CD4-positive, CD25-positive, alpha-beta regulatory T cell (primary cell): ENCODE data around the gene CHST9. TPM values are rescaled to one million over a fixed set of nuclear protein-coding genes. Genes with fewer than 3 reads are reported as not detected.
A peak's percentile ranks its signal among the peaks of the same experiment; 100 is the strongest.
"Not testable (repeated sequence)": the region's sequence is repeated elsewhere in the genome, so short reads cannot be mapped to it uniquely, and the experiment has no call there.

Experiments used
- ATAC-seq, 2 donors: fragments of 150-1000 bp; cut with Tn5 transposase; one replicate each; pipeline ENCODE4 v1.10.0; 2021; ENCODE audit warnings: low read depth in 2 of 2, moderate number of reproducible peaks in 2 of 2, moderate library complexity in 1 of 2
- DNase-seq, 3 donors: peaks; one replicate each; pipeline versions ENCODE4 v3.0.0 to v3.0.0-alpha.2; 2012 to 2022; ENCODE audit warnings: mixed read lengths in 1 of 3
- H3K27ac ChIP-seq: one replicate; pipeline ENCODE4 v1.7.0; 2013; ENCODE audit warnings: mild to moderate bottlenecking, low read length; ENCODE audit not compliant: insufficient read depth, poor library complexity, severe bottlenecking
- H3K27me3 ChIP-seq: one replicate; pipeline ENCODE4 v1.7.0; 2013; ENCODE audit warnings: low read length; ENCODE audit not compliant: control insufficient read depth, insufficient read depth
- H3K36me3 ChIP-seq: one replicate; pipeline ENCODE4 v1.7.0; 2013; ENCODE audit warnings: mild to moderate bottlenecking, low read length, moderate library complexity; ENCODE audit not compliant: control insufficient read depth, insufficient read depth
- H3K4me1 ChIP-seq: 2 replicates; pipeline ENCODE4 v1.7.0; 2013; ENCODE audit warnings: mild to moderate bottlenecking, low read length; ENCODE audit not compliant: insufficient read depth, control insufficient read depth, poor library complexity, severe bottlenecking
- H3K4me3 ChIP-seq: one replicate; pipeline ENCODE4 v1.7.0; 2013; ENCODE audit warnings: low read depth, mild to moderate bottlenecking, low read length, moderate library complexity
- H3K9me3 ChIP-seq, 2 experiments: 1 replicate in 1 of 2; 2 replicates in 1 of 2; pipeline ENCODE4 v1.7.0; 2013; ENCODE audit warnings: low read length in 2 of 2, mild to moderate bottlenecking in 1 of 2, moderate library complexity in 1 of 2; ENCODE audit not compliant: control insufficient read depth in 2 of 2
- H3K27ac Mint-ChIP-seq, 3 donors: one replicate each; pipeline ENCODE4 v1.8.0; 2020 to 2022; ENCODE audit warnings: mild to moderate bottlenecking in 3 of 3, mixed read lengths in 3 of 3, moderate library complexity in 2 of 3
- H3K27me3 Mint-ChIP-seq: one replicate; pipeline ENCODE4 v1.8.0; 2022; ENCODE audit warnings: mild to moderate bottlenecking, mixed read lengths
- H3K36me3 Mint-ChIP-seq: one replicate; pipeline ENCODE4 v1.8.0; 2020; ENCODE audit warnings: mixed read lengths
- H3K4me1 Mint-ChIP-seq, 4 donors: one replicate each; pipeline ENCODE4 v1.8.0; 2020 to 2022; ENCODE audit warnings: mixed read lengths in 4 of 4, mild to moderate bottlenecking in 1 of 4
- H3K4me3 Mint-ChIP-seq, 4 donors: one replicate each; pipeline ENCODE4 v1.8.0; 2020 to 2022; ENCODE audit warnings: mild to moderate bottlenecking in 4 of 4, mixed read lengths in 4 of 4, moderate library complexity in 3 of 4
- H3K9me3 Mint-ChIP-seq, 7 donors: one replicate each; pipeline ENCODE4 v1.8.0; 2020 to 2022; ENCODE audit warnings: mixed read lengths in 7 of 7, mild to moderate bottlenecking in 3 of 7, moderate library complexity in 2 of 7
- polyA plus RNA-seq, 4 donors: library from polyadenylated mRNA; unstranded; fragments of 300-500 nt; fragmentation: Illumina TruSeq; gene quantifications; one replicate each; pipeline ENCODE4 v1.2.3, GENCODE V29; 2021
- total RNA-seq: library from RNA; stranded (reverse); gene quantifications from one replicate; pipeline ENCODE4 v1.2.3, GENCODE V29; 2022

CHST9 gene
- not detected for total RNA-seq
- polyA plus RNA-seq: not detected

GRCh38 chr18:27185025-27185763 lies at the start of gene CHST9:
TSS of gene CHST9 (minus strand) at chr18:27185308. CDS start at chr18:27142809, 42,499 bp downstream.
- no peaks in the 10 kb centered on the region for H3K36me3 ChIP-seq
- ATAC-seq (no peak), DNase-seq (no peak)
- H3K27me3 Mint-ChIP-seq: peaks cover 26% of the 10 kb centered on the region
- H3K36me3 Mint-ChIP-seq: no peaks in the 10 kb centered on the region
- no peak within 1 kb of the TSS for H3K4me3 Mint-ChIP-seq
- no peak within 1 kb of the TSS for H3K4me3 ChIP-seq
- H3K27me3 ChIP-seq: peaks cover 4% of the 10 kb centered on the region
- no peaks in the 10 kb centered on the region for H3K9me3 ChIP-seq
- H3K27ac Mint-ChIP-seq: no peak within 1 kb of the TSS
- H3K27ac ChIP-seq: no peak within 1 kb of the TSS
- H3K9me3 Mint-ChIP-seq: peaks cover 0 to 10% (median 0%) of the 10 kb centered on the region in 7 donors
- H3K4me1 Mint-ChIP-seq: no peaks in the 10 kb centered on the region
- H3K4me1 ChIP-seq: no peaks in the 10 kb centered on the region

DNA sequence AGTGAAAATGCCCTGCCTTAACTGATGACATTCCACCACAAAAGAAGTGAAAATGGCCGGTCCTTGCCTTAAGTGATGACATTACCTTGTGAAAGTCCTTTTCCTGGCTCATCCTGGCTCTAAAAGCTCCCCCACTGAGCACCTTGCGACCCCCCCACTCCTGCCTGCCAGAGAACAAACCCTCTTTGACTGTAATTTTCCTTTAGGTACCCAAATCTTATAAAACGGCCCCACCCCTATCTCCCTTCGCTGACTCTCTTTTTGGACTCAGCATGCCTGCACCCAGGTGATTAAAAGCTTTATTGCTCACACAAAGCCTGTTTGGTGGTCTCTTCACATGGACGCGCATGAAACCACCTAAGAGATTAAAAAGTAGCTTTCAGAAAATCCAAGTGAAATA lies 47.2 kb upstream of the CHST9 start:
- H3K4me1 Mint-ChIP-seq, H3K4me3 ChIP-seq, H3K4me3 Mint-ChIP-seq, H3K27ac ChIP-seq, H3K9me3 ChIP-seq, H3K36me3 Mint-ChIP-seq, H3K27me3 Mint-ChIP-seq, ATAC-seq, H3K27ac Mint-ChIP-seq, DNase-seq, H3K27me3 ChIP-seq, H3K4me1 ChIP-seq, H3K36me3 ChIP-seq: not testable (repeated sequence)
- peaks cover 4 to 23% (median 6%) of the 10 kb centered on the region in 7 donors for H3K9me3 Mint-ChIP-seq

DNA sequence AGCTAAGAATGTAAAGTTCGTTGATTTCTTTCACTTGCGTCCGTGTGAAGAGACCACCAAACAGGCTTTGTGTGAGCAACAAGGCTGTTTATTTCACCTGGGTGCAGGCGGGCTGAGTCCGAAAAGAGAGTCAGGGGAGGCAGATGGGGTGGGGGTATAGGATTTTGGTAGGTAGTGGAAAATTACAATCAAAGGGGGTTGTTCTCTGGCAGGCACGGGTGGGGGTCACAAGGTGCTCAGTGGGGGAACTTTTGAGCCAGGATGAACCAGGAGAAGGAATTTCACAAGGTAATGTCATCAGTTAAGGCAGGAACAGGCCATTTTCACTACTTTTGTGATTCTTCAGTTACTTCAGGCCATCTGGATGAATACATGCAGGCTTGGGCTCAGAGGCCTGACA lies 46.6 kb upstream of the CHST9 start:
- not testable (repeated sequence) for H3K4me1 ChIP-seq, H3K9me3 ChIP-seq, H3K27me3 Mint-ChIP-seq, H3K4me3 ChIP-seq, H3K4me1 Mint-ChIP-seq, H3K36me3 ChIP-seq, DNase-seq, H3K27ac Mint-ChIP-seq, H3K36me3 Mint-ChIP-seq, H3K4me3 Mint-ChIP-seq, H3K27ac ChIP-seq, H3K27me3 ChIP-seq, ATAC-seq
- H3K9me3 Mint-ChIP-seq: peaks cover 4 to 23% (median 6%) of the 10 kb centered on the region in 7 donors

GRCh38 chr18:27231221-27231620 lies 46.1 kb upstream of the CHST9 start:
- not testable (repeated sequence) for H3K27ac ChIP-seq, H3K4me1 Mint-ChIP-seq, H3K36me3 ChIP-seq, DNase-seq, H3K9me3 ChIP-seq, H3K4me1 ChIP-seq, H3K27me3 Mint-ChIP-seq, H3K4me3 Mint-ChIP-seq, H3K4me3 ChIP-seq, H3K36me3 Mint-ChIP-seq, H3K27me3 ChIP-seq, ATAC-seq, H3K27ac Mint-ChIP-seq
- peaks cover 4 to 23% (median 6%) of the 10 kb centered on the region in 7 donors for H3K9me3 Mint-ChIP-seq

DNA sequence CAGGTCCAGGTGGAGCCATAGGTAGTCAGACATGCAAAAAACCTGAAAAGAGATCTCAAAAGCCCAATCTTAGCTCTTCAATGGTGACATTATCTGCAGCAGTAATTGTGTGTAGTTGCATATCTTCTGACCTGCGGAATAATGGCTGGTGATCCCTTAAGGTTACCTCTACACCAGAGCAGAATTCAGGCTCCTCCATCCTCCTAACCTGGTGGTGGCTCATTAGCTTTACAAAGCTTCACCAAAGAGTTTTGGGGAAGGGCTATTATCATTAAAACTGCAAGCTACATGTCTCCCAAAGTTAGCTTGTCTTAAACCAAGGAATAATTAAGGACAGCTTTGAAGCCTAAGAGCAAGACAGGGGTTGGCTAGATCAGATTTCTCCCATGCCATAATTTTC lies 42.6 kb upstream of the CHST9 start:
- Mint-ChIP-seq H3K9me3 (peaks cover 5 to 18% (median 9%) of the 10 kb centered on the region in 7 donors), H3K36me3 (no peaks in the 10 kb centered on the region), H3K27ac (no peak overlapping the region), H3K4me3 (no peak overlapping the region), H3K4me1 (no peaks in the 10 kb centered on the region), H3K27me3 (no peaks in the 10 kb centered on the region)
- DNase-seq (no peak), ATAC-seq (no peak)
- H3K36me3 ChIP-seq: no peaks in the 10 kb centered on the region
- no peak overlapping the region for H3K27ac ChIP-seq
- H3K9me3 ChIP-seq: peaks cover 0 to 5% of the 10 kb centered on the region in 2 experiments
- no peaks in the 10 kb centered on the region for H3K4me1 ChIP-seq
- no peak overlapping the region for H3K4me3 ChIP-seq
- no peaks in the 10 kb centered on the region for H3K27me3 ChIP-seq

- H3K4me1 Mint-ChIP-seq: no peaks in the 10 kb centered on the region
- peak overlapping the region in 1 of 4 donors; percentile 15 for H3K4me3 Mint-ChIP-seq
- H3K27me3 ChIP-seq: no peaks in the 10 kb centered on the region
- no peak for DNase-seq
- ATAC-seq: no peak
- H3K9me3 Mint-ChIP-seq: peaks cover 5 to 16% (median 9%) of the 10 kb centered on the region in 7 donors
- no peaks in the 10 kb centered on the region for H3K36me3 Mint-ChIP-seq
- no peaks in the 10 kb centered on the region for H3K4me1 ChIP-seq
- no peak overlapping the region for H3K27ac Mint-ChIP-seq
- H3K27me3 Mint-ChIP-seq: no peaks in the 10 kb centered on the region
- H3K27ac ChIP-seq: no peak overlapping the region
- peaks cover 0 to 5% of the 10 kb centered on the region in 2 experiments for H3K9me3 ChIP-seq
- H3K4me3 ChIP-seq: no peak overlapping the region
- H3K36me3 ChIP-seq: no peaks in the 10 kb centered on the region
These were observed 41.5 kb upstream of the CHST9 start for GRCh38 chr18:27226556-27227075.

DNA sequence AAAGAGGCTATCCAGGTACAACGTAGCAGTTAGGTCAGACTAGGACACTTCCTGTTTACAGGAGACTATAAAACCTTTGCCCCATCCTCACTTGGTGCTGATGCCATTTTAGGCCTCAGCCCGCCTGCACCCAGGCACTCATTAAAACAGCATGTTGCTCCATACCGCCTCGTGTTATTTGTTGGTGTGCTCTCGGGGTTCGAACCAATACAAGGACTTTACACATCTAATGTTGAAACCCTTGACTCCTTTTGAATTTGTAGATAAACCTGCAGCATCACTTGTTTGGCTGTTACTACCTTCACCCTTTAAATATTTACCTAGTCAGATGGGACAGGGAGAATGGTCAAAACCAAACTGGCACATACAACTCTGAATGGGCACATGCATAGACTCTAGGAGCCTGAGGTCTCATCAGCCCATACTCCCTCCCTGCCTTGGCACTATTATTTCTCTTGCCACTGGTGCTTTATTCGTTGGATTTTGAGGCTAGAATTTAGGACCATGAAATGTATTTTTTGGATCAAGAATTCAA lies 40.9 kb upstream of the CHST9 start:
- H3K27me3 ChIP-seq: no peaks in the 10 kb centered on the region
- H3K27ac Mint-ChIP-seq: no peak overlapping the region
- H3K9me3 ChIP-seq: peaks cover 0 to 5% of the 10 kb centered on the region in 2 experiments
- DNase-seq: no peak
- H3K36me3 Mint-ChIP-seq: no peaks in the 10 kb centered on the region
- H3K4me1 ChIP-seq: no peaks in the 10 kb centered on the region
- H3K4me3 Mint-ChIP-seq: no peak overlapping the region
- no peaks in the 10 kb centered on the region for H3K36me3 ChIP-seq
- H3K4me3 ChIP-seq: no peak overlapping the region
- H3K27ac ChIP-seq: no peak overlapping the region
- H3K27me3 Mint-ChIP-seq: no peaks in the 10 kb centered on the region
- peaks cover 4 to 11% (median 7%) of the 10 kb centered on the region in 7 donors for H3K9me3 Mint-ChIP-seq
- no peaks in the 10 kb centered on the region for H3K4me1 Mint-ChIP-seq
- no peak for ATAC-seq
